ENCODE measurements around the gene NFIL3. TPM values are rescaled to one million over a fixed set of nuclear protein-coding genes. Genes with fewer than 3 reads are reported as not detected.

NFIL3 gene
- total and polyA plus RNA-seq, 2 of the 8 experiments (the other 6 are each of a cell fraction or from before 2014, with no cell fraction given): 3.4 to 13.5 TPM

- TF ChIP-seq CHD7 (IDR thresholded peaks at IDR 0.05; ENCODE audit: insufficient replicate concordance, low read length): no peak
- TF ChIP-seq EGR1 (IDR thresholded peaks at IDR 0.05; ENCODE audit: borderline replicate concordance, low read depth, low read length): no peak
- no peak for TF ChIP-seq SIRT6 (IDR thresholded peaks at IDR 0.05; ENCODE audit: low read length)
- no peak for TF ChIP-seq CTBP2 (IDR thresholded peaks at IDR 0.05; ENCODE audit: borderline replicate concordance, insufficient read depth, insufficient read length, low read length)
- no peak for TF ChIP-seq ASH2L (IDR thresholded peaks at IDR 0.05; ENCODE audit: low read length)
- TF ChIP-seq SP2 (IDR thresholded peaks at IDR 0.05; ENCODE audit: low read length): no peak
- TF ChIP-seq HDAC6 (IDR thresholded peaks at IDR 0.05; ENCODE audit: low read depth, low read length): no peak
- no peak for TF ChIP-seq EZH2 (IDR thresholded peaks at IDR 0.05; ENCODE audit: low read depth, low read length, severe bottlenecking)
- TF ChIP-seq SUZ12 (IDR thresholded peaks at IDR 0.05; ENCODE audit: low read length): no peak
These were observed 36.9 kb downstream of the NFIL3 start (continued) for GRCh38 chr9:91386765-91387164.

Data from H1 (cell line).